Germinal center (tissue), 1 donor: ENCODE results near the gene REXO4.
A peak's percentile ranks its signal among the peaks of the same experiment; 100 is the strongest.

Source experiments
- DNase-seq: peaks from one replicate; pipeline ENCODE4 v3.0.0; 2012; ENCODE audit warnings: mixed read lengths, low spot score

The REXO4 gene

DNA sequence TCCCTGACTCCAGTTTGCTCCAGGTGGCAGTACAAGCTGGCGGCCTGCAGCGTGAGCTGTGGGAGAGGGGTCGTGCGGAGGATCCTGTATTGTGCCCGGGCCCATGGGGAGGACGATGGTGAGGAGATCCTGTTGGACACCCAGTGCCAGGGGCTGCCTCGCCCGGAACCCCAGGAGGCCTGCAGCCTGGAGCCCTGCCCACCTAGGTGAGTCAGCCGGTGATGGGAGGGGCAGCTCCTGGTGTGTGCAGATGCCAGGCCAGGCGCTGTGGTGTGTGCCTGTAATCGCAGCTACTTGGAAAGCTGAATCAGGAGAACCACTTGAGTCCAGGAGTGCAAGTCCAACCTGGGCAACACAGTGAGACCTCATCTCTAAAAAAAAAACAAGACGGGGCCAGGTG, 31.9 kb upstream of the REXO4 start:
- no peak for DNase-seq

DNA sequence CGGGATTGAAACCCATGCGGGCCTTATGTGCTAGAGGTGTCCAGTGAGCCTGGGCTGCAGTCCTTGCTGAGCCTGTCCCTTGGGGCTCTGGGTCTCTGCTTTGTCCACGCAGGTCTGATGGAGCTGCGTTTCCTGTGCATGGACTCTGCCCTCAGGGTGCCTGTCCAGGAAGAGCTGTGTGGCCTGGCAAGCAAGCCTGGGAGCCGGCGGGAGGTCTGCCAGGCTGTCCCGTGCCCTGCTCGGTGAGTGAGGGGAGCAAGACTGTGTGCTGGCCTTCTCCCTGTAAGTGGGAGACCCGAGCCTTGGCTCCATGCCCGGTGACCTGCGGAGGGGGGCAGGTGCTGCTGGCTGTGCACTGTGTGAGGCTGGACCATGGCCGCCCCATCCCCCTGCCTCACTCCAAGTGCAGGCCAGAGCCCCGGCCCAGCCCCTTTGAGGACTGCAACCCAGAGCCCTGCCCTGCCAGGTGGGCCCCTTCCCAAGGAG, 30.7 kb upstream of the REXO4 start:
- no peak for DNase-seq

DNA sequence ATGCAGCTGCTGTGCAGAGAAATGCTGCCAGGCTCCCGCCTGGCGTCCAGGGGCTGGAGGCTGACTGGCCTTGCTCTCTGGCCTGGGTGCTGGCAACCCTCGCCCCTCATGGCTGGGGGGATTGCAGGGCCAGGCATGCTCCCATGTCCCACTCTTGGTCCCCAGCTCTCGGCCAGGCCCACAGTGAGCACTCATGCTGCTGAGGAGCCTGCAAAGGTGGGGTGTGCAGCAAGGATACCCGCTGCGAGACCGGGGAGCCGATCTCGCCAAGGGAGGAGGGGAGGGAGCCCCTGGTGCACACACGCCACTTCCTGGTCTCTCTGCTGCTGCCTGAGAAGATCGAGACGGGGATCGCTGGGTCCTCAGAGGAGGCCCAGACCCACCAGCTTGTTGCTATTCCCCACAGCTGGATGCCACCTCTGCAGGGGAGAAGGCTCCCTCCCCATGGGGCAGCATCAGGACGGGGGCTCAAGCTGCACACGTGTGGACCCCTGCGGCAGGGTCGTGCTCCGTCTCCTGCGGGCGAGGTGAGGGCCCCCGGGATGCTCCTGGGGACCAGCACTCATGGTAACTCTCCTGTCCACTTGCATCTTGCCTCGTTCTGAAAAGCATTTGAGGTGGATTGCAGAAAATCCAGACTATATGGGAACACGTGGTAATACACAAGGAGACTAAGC, 27.6 kb upstream of the REXO4 start:
- DNase-seq, result no peak

DNA sequence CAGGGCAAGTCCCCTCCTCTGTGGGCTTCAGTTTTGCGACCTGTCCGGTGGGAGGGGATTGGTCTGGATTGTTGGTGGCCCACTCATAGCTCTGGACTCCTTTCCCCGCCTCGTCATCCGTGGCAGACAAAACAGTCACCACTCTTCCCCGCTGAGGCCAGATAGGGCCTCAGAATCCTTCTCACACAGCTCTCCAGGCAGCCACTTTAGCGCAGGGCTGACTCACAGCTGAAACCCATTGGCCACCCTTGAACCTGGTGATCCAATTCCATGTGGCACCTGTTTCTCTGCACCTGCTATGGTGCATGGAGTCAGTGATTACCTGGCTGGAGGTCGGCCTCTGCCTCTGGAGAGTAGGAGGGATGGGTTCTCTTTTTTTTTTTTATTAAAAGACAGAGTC, 26.2 kb upstream of the REXO4 start:
- no peak for DNase-seq

DNA sequence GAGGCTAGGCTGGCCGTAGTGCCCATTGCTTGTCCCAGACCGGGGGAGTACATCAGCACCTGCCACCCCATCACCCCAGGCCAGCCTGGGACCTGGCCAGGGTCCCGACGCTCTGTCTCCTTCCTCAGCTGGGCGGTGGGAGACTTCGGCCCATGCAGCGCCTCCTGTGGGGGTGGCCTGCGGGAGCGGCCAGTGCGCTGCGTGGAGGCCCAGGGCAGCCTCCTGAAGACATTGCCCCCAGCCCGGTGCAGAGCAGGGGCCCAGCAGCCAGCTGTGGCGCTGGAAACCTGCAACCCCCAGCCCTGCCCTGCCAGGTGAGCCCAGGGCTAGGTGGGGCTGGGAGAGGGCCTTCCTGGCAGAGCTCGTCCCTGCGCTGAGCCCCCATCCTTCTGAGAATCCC, 25.4 kb upstream of the REXO4 start:
- DNase-seq, result no peak

DNA sequence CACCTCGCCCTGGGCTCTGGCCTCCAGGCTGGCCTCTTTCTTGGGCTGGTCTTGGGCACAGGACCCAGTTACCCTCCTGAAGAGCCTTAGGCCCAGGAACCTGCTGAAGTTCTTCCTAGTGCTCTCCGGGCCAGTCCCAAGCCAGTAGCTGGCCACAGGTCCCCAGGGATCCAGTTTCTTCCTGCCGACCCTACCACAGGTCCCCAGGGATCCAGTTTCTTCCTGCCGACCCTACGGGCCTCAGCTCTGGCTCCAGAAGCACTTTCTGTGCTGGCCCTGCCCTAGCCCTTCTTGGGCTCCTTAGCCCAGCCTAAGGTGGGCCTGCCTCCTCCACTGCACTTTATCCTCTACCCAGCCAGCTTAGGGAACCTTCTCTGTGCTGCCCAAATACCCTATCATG, 23.8 kb upstream of the REXO4 start:
- DNase-seq, result no peak

DNA sequence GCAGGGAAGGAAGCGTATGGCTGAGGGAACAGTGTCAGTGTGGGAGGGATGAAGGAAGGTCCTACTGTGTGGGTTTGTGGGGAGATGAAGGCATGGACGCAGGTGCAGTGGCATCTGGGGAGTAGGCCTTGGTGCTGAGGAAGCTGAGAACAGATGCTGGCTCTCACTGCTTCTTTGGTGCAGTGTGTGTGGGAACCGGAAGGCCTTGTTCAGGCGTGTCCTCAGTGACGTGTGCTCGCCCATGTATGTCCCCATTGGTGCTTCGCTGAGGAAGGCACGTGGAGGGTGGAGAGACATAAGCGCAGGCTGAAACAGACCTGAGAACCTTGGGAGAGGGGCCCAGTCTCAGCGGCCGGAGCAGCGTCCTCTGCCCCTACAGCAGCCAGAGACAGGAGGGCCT, 23.1 kb upstream of the REXO4 start:
- peak; percentile 88 for DNase-seq

DNA sequence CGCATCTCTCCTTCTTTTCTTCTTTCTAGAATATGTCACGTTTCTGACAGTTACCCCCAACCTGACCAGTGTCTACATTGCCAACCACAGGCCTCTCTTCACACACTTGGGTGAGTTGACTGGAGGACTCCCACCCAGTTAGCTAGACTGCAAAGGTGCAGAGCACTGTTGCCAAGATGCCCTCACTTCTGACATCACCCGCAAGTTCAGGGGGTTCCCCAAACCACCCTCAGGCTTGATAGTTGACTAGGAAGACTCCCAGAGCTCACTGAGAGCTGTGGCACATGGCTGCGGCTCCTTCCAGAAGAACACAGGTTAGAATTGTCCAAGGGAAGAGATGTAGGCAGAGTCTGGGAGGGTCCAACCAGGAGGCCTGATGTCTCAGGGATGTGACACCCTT, 21.5 kb upstream of the REXO4 start:
- no peak for DNase-seq

DNA sequence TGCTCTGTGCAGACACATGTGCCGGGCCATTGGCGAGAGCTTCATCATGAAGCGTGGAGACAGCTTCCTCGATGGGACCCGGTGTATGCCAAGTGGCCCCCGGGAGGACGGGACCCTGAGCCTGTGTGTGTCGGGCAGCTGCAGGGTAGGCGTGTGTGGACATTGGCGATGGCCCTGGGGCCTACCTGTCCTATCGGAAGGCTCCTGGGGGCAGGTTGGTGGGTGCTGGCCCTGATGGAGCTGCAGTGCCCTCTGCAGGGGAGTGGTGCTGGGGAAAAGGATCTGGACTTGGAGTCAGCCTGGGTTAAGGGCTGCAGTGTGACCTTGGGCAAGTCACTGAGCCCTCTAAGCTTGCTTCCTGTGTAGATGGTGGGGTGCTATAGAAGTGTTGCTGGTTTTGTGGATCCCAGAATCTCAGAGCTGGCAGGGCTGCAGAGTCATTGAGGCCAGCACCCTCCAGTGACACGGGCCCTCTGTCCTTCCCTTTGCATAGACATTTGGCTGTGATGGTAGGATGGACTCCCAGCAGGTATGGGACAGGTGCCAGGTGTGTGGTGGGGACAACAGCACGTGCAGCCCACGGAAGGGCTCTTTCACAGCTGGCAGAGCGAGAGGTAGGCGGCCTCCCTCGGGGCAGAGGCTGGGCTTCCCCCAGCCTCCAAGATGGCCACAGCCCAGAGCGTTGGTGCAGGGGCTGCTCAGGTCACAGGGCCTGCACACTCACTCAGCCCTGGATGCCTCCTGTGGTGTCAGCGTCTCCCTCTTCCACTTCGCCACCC, 20.1 kb upstream of the REXO4 start:
- no peak for DNase-seq

DNA sequence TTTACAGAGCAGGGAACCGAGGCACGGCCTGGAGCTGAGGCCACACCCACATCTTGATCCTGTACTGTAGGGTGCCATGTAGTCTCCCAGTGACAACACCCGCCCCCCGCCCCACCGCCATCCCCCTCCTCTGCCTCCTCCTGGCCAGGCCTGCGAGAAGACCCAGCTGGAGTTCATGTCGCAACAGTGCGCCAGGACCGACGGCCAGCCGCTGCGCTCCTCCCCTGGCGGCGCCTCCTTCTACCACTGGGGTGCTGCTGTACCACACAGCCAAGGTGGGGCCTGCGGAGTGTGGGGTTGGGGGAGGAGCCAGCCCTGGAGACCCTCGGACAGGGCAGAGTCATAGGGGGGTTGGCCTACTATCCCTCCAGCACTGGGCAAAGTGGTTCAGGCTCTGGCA, 18.9 kb upstream of the REXO4 start:
- no peak for DNase-seq

DNA sequence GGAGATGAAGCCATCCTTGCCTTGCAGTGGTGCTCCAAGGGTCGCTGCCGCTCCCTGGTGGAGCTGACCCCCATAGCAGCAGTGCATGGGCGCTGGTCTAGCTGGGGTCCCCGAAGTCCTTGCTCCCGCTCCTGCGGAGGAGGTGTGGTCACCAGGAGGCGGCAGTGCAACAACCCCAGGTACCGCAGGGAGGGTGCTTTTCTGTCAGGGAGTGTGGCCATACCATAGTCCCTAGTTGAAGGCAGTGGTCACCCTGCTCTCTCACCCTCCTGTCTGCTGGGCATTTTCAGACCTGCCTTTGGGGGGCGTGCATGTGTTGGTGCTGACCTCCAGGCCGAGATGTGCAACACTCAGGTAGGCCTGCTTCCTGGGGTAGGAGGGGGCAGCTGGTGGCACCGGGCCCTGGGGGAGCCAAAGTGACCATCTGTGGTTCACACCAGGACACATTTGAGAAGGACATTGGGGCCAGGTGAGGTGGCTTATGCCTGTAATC, 15.6 kb upstream of the REXO4 start:
- DNase-seq, result no peak

DNA sequence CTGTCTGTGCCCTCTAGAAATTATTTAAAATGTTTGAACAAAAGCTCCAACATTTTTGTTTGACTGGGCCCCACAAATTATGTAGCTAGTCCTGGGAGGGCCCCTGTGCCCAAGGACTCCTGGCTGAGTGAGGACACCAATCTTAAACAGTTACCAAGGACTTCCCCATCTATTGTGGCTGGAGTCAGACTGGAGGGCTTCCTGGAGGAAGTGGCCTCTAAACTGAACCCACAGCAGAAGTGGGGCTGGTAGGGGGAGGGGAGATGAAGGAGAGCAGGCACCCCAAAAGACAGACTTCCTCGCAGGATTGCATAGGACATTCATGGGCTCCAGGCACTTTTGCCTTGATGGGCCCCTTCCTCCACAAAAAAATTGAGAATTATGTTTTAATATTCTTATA, 12.4 kb upstream of the REXO4 start:
- no peak for DNase-seq

DNA sequence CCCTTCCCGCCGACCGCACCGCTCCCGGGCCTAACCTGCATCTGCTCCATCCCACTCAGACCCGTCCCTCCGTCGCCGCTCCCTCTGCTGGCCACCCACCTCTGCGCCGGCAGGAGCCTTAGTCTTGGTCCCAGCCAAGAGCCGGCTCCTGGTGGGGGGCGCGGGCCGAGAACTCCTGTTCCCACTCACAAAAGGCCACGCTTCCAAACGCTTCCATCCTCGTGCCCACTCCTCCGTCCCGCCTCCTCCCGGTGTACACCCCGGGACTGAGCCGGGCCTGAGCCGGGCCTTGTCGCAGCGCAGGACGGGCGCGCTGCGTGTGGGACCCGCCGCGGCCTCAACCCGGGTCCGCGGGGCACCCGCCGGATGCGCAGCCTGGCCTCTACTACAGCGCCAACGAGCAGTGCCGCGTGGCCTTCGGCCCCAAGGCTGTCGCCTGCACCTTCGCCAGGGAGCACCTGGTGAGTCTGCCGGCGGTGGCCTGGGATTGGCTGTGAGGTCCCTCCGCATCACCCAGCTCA, 11.9 kb upstream of the REXO4 start:
- DNase-seq, result peak; percentile 45

DNA sequence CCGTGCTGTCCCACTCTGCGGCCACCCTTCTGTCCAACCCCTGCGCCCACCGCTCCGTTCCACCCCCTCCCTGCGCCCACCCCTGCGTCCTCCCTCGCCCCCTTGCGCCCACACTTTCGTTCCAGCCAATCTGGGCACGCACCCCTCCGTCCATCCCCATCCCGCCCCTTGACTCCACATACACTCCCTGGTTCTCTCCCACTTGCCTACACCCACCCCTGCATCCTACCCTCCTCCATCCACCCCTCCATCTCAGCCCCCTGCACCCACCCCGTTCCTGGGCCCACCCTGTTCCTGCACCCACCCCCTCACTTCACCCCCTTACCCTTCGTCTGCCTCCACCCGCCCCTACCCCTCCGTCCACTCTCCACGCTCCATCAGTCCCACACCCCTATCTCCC, 11.4 kb upstream of the REXO4 start:
- DNase-seq, result no peak

DNA sequence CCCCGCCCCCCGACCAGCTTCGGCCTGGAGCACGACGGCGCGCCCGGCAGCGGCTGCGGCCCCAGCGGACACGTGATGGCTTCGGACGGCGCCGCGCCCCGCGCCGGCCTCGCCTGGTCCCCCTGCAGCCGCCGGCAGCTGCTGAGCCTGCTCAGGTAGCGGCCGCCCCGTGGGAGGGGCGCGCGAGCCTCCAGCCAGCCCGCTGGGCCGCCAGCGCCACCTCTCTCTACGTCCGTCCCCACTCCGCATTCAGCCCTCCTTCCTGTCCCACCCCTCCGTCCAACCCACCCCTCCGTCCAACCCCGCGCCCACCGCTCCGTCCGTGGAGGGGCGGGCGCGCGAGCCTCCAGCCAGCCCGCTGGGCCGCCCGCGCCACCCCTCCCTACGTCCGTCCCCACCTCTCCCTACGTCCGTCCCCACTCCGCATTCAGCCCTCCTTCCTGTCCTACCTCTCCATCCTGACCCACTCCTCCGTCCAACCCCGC, 10.8 kb upstream of the REXO4 start:
- no peak for DNase-seq

DNA sequence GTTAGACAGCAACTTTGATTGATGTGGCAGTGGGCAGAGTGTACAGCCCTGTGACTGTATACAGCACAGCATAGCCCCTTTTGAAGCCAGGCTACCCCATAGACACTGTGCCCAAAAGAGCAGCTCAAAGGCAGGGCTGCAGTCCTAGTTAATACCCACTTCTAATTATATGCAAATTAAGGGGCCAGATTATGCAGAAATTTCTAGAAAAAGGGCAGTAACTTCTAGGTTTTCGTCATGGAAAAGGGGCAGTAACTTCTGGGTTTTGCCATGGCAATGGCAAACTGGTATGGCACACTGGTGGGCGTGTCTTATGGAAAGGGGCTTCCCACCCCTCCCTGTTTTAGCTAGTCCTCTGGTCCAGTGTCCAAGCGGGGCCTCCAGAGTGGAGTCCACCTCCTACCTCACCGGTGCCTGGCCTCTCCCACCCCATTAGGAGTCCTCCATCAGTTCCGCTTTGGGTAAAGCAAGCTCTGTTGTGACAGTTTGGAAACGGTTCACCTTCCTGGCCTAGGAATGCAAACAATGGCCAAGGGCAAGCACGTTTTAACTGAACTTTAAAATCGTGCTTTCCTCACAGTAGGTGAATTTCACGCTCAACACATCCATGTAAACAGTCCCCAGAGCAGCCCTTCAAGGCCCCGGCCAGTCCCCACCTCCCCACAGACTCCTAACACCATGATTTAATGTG, 10.0 kb upstream of the REXO4 start:
- DNase-seq, result no peak

DNA sequence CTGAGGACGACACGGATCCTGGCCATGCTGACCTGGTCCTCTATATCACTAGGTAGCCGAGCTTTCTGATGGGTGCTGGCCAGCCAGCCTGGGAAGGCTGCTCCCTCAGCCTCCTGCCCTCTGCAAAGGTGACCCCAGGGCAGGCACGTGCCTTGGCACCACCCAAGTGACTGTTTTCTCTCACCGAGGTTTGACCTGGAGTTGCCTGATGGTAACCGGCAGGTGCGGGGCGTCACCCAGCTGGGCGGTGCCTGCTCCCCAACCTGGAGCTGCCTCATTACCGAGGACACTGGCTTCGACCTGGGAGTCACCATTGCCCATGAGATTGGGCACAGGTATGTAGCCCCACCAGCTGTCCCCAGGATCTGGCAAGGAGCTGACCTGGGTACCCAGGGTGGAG, 8.2 kb upstream of the REXO4 start:
- no peak for DNase-seq

DNA sequence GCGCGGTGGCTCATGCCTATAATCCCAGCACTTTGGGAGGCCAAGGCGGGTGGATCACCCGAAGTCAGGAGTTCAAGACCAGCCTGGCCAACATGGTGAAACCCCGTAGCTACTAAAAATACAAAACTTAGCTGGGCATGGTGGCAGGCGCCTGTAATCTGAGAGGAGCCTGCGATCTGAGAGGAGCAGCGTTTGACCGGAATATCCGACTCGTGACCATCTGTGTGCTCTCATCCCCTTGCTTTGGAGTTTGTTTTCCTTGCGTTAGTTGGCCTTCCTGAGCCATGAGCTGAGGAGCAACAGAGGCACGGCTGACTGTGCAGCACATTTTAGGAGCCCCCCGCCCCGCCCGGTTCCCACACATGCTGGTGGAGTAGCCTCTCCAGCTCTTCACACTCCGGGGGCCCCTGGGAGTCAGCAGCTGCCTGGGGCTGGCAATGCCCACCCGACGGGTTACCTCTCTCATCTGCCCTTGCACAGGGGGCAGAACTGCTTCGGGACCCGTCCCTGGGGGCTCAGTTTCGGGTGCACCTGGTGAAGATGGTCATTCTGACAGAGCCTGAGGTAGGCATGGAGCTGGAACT, 7.3 kb upstream of the REXO4 start:
- no peak for DNase-seq

DNA sequence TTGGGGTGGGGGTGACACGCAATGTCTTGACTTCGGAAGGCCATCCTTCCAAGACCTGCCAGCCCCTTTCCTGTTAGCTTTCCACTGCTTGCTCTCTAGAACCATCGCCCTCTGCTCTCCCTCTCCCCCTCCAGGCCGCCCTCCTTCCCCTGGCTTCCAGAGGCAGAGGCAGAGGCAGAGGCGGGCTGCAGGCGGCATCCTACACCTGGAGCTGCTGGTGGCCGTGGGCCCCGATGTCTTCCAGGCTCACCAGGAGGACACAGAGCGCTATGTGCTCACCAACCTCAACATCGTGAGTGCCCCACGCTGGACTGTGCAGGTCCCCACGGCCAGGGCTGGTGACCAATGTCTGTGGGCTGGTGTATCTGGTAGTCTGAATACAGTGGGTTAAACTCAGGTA, 6.4 kb upstream of the REXO4 start:
- DNase-seq, result no peak

DNA sequence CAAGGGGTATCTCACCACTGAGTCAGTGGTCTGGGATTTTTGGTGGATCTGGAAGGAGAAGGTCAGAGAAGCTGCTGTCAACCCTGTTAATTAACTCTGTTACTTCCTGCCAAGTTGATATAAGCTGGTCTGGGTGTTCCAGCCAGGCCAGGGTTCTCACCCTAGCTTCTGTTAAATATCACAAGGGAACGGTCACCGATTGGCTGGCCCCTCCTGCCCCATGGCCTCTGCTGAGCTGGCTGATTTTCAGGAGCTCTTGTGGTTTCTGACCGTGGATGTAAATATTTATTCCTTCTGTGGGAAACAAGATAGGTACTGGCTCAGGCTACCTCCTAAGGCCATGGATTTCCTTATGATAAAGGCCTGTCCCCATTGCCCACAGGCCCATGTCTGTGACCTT, 5.4 kb upstream of the REXO4 start:
- no peak for DNase-seq

DNA sequence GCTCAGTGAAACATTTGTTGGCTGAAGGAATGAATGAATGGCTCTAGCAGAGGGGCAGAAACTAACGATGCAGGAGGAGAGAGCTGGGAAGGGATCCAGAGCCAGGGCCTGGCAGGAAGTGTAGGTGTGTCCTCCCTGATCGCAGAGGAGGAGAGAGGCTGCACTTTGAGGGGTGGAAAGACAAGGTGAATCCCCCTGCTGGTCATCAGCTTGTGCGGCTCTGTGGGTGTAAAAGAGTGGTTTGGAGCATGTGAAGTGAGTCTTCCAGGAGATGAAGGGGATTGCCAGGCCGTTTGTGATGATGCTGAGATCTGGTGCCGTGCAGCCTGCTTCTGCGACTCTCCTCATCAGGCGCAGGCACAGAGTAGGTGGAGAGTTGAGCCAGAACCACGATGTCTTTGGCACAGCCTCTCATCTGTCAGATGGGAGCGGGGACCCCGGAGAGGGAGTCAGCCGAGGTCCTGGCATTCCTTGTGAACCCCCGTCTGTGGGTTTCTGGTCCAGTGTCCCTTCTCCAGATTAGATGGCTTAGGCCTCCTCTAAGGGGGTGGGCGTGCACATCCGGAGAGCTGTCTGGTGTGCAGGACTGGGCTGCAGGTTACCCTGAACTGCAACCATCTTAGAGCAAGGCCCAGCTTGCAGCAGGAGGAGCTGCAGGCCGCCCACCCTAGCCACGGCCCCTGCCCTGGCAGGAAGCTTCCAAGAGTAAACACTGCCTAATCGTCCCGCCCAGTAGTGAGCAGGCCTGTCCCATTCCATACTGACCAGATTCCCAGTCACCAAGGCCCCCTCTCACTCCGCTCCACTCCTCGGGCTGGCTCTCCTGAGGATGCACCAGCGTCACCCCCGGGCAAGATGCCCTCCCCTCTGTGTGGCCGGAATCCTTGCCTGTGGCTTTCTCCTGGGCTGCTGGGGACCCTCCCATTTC, 4.1 kb upstream of the REXO4 start, which contains the start of gene ADAMTS13:
Gene ADAMTS13, plus strand, starts transcription at position 753 of the 928 bp plus-strand sequence. Its CDS starts 77 bp downstream, at position 830.
- no peak for DNase-seq
